A549 treated with ZK216348 at 1 μM for 4 hours (cell line): ENCODE measurements around the gene KLHDC7A. TPM values are rescaled to one million over a fixed set of nuclear protein-coding genes. Genes with fewer than 3 reads are reported as not detected.

Experiments used
- total RNA-seq: library from RNA; stranded (reverse); fragments of 200-300 nt; extraction: Qiagen RNA extraction; gene quantifications from 5 replicates; pipeline ENCODE4 v1.2.3, GENCODE V29; 2022; ENCODE audit warnings: low read depth

The KLHDC7A gene
- 1.1 to 2.3 TPM (median 1.5 TPM) in 5 replicates for total RNA-seq

GRCh38 chr1:18480315-18481189, at the start of gene KLHDC7A:
Gene KLHDC7A, plus strand, starts transcription at chr1:18480930. Its CDS starts 52 bp downstream, at chr1:18480982.

Other genes starting within 250 kb of the KLHDC7A start
- 0.39 to 1.1 TPM (median 0.73 TPM) in 5 replicates for gene PAX7, start 149.9 kb downstream of the KLHDC7A start, total RNA-seq